HepG2 (cell line): Measurements from ENCODE around the gene OSBPL1A. TPM values are rescaled to one million over a fixed set of nuclear protein-coding genes. Genes with fewer than 3 reads are reported as not detected.

Experiments
- ATAC-seq: fragments of 200-7000 bp; cut with Tn5 transposase; 3 replicates; pipeline ENCODE4 v1.9.1; 2020; ENCODE audit warnings: mild to moderate bottlenecking, moderate library complexity
- BruUV-seq: library from RNA; stranded (reverse); fragments of 400-500 nt; replicated peaks from 2 replicates; lab custom pipeline; 2021; lab: Mats Ljungman, UMichigan
- CTCF ChIA-PET: fragments of 300-600 bp; formaldehyde crosslinking; extraction: SDS; loops from one replicate; lab custom pipeline; 2021; ENCODE audit warnings: low total read pairs, inconsistent platforms, low intra/inter-chr PET ratio; lab: Yijun Ruan, JAX
- POLR2A ChIA-PET: fragments of 350-600 bp; sonication (Branson Sonifier 250); formaldehyde crosslinking; loops from one replicate; lab custom pipeline; 2020; ENCODE audit warnings: antibody characterized with exemption, inconsistent platforms; lab: Yijun Ruan, JAX
- DNase-seq: peaks from one replicate; pipeline ENCODE4 v3.0.0-alpha.2; 2015; ENCODE audit warnings: low spot score
- FAIRE-seq: peaks from 3 replicates; lab custom pipeline; 2011; peaks lifted over from hg19 to GRCh38; lab: Jason Lieb, UNC
- H2AFZ ChIP-seq: one replicate; pipeline ENCODE4 v1.6.1; 2011; ENCODE audit warnings: low read length, inconsistent platforms
- H3K27ac ChIP-seq: fragments of 300-600 bp; 3 replicates; pipeline ENCODE4 v1.8.0; 2011; ENCODE audit warnings: mixed run types, mild to moderate bottlenecking, mixed read lengths, low read length, inconsistent platforms; ENCODE audit not compliant: insufficient read depth; ENCODE audit errors: extremely low read length
- H3K27me3 ChIP-seq, 2 experiments: fragments of 200-600 bp in 1 of 2; 2 replicates in 1 of 2; 3 replicates in 1 of 2; pipeline versions ENCODE4 v1.6.0 to v1.8.0; 2011; ENCODE audit warnings: low read length in 2 of 2, mild to moderate bottlenecking in 2 of 2, moderate library complexity in 2 of 2, inconsistent platforms in 1 of 2; ENCODE audit not compliant: insufficient read depth in 2 of 2, control insufficient read depth in 1 of 2
- H3K36me3 ChIP-seq, 2 experiments: fragments of 200-600 bp in 1 of 2; replicated peaks in 1 of 2; 2 replicates in 1 of 2; 3 replicates in 1 of 2; pipeline versions ENCODE4 v1.5.1 to v1.8.0; 2011; ENCODE audit warnings: low read length in 2 of 2, inconsistent platforms in 1 of 2; ENCODE audit not compliant: insufficient read depth in 2 of 2, control insufficient read depth in 1 of 2
- H3K4me1 ChIP-seq: 2 replicates; pipeline ENCODE4 v1.5.1; 2012; ENCODE audit warnings: low read length, inconsistent platforms; ENCODE audit not compliant: insufficient read depth
- H3K4me2 ChIP-seq: 2 replicates; pipeline ENCODE4 v1.6.0; 2011; ENCODE audit warnings: low read depth, low read length, inconsistent platforms
- H3K4me3 ChIP-seq, 3 experiments: fragments of 200-600 bp in 1 of 3; sonication (generic), shearing (Covaris generic) in 1 of 3; replicated peaks in 1 of 3; 2 replicates each; pipeline ENCODE4 v1.5.1; 2011 to 2016; ENCODE audit warnings: low read length in 3 of 3, inconsistent platforms in 2 of 3, low read depth in 2 of 3, mild to moderate bottlenecking in 2 of 3, control low read depth in 1 of 3, mixed read lengths in 1 of 3; ENCODE audit not compliant: insufficient read depth in 1 of 3
- H3K79me2 ChIP-seq: one replicate; pipeline ENCODE4 v1.6.1; 2011; ENCODE audit warnings: low read length, inconsistent platforms; ENCODE audit not compliant: insufficient read depth
- H3K9ac ChIP-seq: 2 replicates; pipeline ENCODE4 v1.6.0; 2011; ENCODE audit warnings: mild to moderate bottlenecking, low read depth, low read length, inconsistent platforms; ENCODE audit not compliant: insufficient read depth
- H3K9me3 ChIP-seq: 2 replicates; pipeline ENCODE4 v1.5.1; 2012; ENCODE audit warnings: mild to moderate bottlenecking, low read length
- H4K20me1 ChIP-seq: 2 replicates; pipeline ENCODE4 v1.6.0; 2011; ENCODE audit warnings: inconsistent platforms, mild to moderate bottlenecking, low read length, moderate library complexity; ENCODE audit not compliant: insufficient read depth
- CEBPB ChIP-seq: IDR thresholded peaks from 2 replicates; pipeline ENCODE4 v1.6.1; 2011; ENCODE audit warnings: low read depth, low read length, improper control_type of control experiment, borderline replicate concordance
- KDM3A ChIP-seq: IDR thresholded peaks from 2 replicates; pipeline ENCODE4 v1.6.1; 2018; ENCODE audit warnings: low read depth, missing compliant biosample characterization
- POLR2A ChIP-seq, 2 experiments: IDR thresholded peaks; 2 replicates each; pipeline ENCODE4 v1.6.1; 2011; ENCODE audit warnings: low read depth in 2 of 2, low read length in 2 of 2, mild to moderate bottlenecking in 1 of 2, moderate library complexity in 1 of 2; ENCODE audit not compliant: insufficient read depth in 1 of 2
- POLR2G ChIP-seq: fragments of 200-400 bp; formaldehyde crosslinking; IDR thresholded peaks from 2 replicates; pipeline ENCODE4 v1.6.1; 2018; ENCODE audit warnings: mild to moderate bottlenecking, low read depth, low read length, moderate library complexity
- ZNF232 ChIP-seq: sonication (generic); formaldehyde crosslinking; IDR thresholded peaks from 2 replicates; pipeline ENCODE4 v1.4.0; 2020; ENCODE audit warnings: missing genetic modification reagents, borderline replicate concordance
- ZNF317 ChIP-seq: sonication (generic); formaldehyde crosslinking; IDR thresholded peaks from 2 replicates; pipeline ENCODE4 v1.5.0; 2020; ENCODE audit warnings: mild to moderate bottlenecking, missing genetic modification reagents
- WGBS: methylation state at CpG from one replicate; pipeline ENCODE4 v1.1.6; 2017; ENCODE audit warnings: low lambda C conversion rate; 5-methylcytosine and 5-hydroxymethylcytosine counted together
- in situ Hi-C: cut with HindIII; loops from 2 replicates; pipeline ENCODE4 v1.10.0; 2017; ENCODE audit warnings: low pct_unique_long_range_greater_than_20kb; ENCODE audit not compliant: extremely low pct_ligation_motif_present
- intact Hi-C: fragments of 100-400 bp; cut with micrococcal nuclease; formaldehyde crosslinking; loops from one replicate; pipeline ENCODE4 v1.10.0; 2022; ENCODE audit not compliant: unreplicated experiment
- polyA plus RNA-seq, 8 experiments: library from polyadenylated mRNA; depleted of rRNA in 3 of 8; stranded (reverse) in 7 of 8; unstranded in 1 of 8; fragments of >200 nt; fragmentation: Illumina TruSeq in 4 of 8; extraction: Trizol in 4 of 8; gene quantifications; 2 replicates each; pipeline versions ENCODE4 v1.2.1 to v1.2.3, GENCODE V29; 2011 to 2016; ENCODE audit warnings: low read depth in 4 of 8, missing spikeins in 1 of 8, mixed read lengths in 1 of 8; ENCODE audit not compliant: insufficient read depth in 1 of 8
- total RNA-seq, 5 experiments: library from RNA; depleted of rRNA; stranded (reverse); fragments of >200 nt; fragmentation: Illumina TruSeq; extraction: Trizol; gene quantifications; 2 replicates each; pipeline ENCODE4 v1.2.3, GENCODE V29; 2016; ENCODE audit warnings: low read depth in 1 of 5
- TF ChIP-seq, protein P1 (sequence below): sonication (generic); formaldehyde crosslinking; IDR thresholded peaks from 2 replicates; pipeline ENCODE4 v1.4.0; 2020; ENCODE audit warnings: missing genetic modification reagents, borderline replicate concordance
- TF ChIP-seq, protein P2 (sequence below): sonication (generic); formaldehyde crosslinking; IDR thresholded peaks from 2 replicates; pipeline ENCODE4 v1.5.0; 2020; ENCODE audit warnings: missing genetic modification reagents, mild to moderate bottlenecking, borderline replicate concordance

The OSBPL1A gene
- total and polyA plus RNA-seq, 2 of the 13 experiments (the other 11 are each of a cell fraction or from before 2014, with no cell fraction given), result 0.02 TPM; not detected in 1

DNA sequence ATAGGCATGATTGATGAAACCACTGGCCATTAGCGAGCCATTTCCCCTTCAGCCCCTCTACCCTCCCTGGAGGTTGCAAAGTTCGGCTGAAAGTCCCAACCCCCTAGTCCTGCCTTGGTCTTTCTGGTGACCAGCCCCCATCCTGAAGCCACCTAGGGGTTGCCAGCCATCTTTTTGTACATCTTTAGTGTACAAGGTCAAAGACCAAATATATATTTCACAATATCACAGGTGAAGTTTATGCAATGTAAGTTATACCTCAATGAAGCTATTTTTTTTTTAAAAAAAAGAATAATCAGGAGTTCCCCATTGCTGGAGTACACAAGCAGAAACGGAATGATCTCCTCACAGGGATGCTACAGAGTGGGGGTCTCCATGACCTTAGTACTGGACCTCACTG is 31.3 kb downstream of the OSBPL1A start:
- H3K79me2 ChIP-seq, result no peaks in the 10 kb centered on the region
- ChIA-PET CTCF (no interaction called here), POLR2A (no interaction called here)
- no peaks in the 10 kb centered on the region for H3K4me1 ChIP-seq
- TF ChIP-seq KDM3A (CRISPR knock-in tag) (no peak), CEBPB (peak; percentile 52; the same call in 1 of the 2 replicates)
- no peak overlapping the region for H3K9ac ChIP-seq
- 0 out of 5 replicates have a peak, but pooled peaks cover 0 to 2% of the 10 kb centered on the region in 2 experiments for H3K27me3 ChIP-seq
- H3K36me3 ChIP-seq, result no peaks in the 10 kb centered on the region
- H2AFZ ChIP-seq, result no peak overlapping the region
- H4K20me1 ChIP-seq, result no peaks in the 10 kb centered on the region
- ATAC-seq (no peak), DNase-seq (no peak), FAIRE-seq (no peak)
- intact Hi-C loops (no loop called here), in situ Hi-C loops (loop anchor here (10.0 to 25.0 kb wide), 2 partner anchors 118 to 371 kb away; no protein-coding TSS in a partner anchor)
- no peak overlapping the region for H3K4me3 ChIP-seq
- H3K27ac ChIP-seq, result no peak overlapping the region
- H3K4me2 ChIP-seq, result no peak overlapping the region
- no TSS peak for BruUV-seq
- no peaks in the 10 kb centered on the region for H3K9me3 ChIP-seq
- 33% methylated on average over 3 of the region's 3 CpGs for WGBS

DNA sequence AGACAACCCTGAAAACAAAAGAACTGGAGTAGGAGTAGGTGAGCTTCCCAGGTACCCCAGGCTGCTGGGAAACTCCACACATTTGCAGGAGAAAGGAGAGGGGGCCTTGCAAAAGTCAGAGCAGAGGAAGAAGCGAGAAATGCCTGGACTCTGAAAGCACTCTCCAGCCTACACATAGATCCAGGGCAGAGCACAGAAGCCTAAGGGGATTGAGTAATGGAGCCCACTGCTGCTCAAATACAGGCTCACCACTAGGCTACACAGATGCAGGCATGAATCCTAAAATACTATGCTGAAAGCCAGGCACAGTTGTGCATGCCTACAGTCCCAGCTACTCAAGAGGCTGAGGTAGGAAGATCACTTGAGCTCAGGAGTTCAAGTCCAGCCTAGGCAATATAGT is 33.4 kb downstream of the OSBPL1A start:
- intact Hi-C loops, result no loop called here
- no peaks in the 10 kb centered on the region for H4K20me1 ChIP-seq
- FAIRE-seq, result no peak
- peak; percentile 42; the same call in 1 of the 3 replicates for ATAC-seq
- no peak overlapping the region for H3K27ac ChIP-seq
- H3K4me2 ChIP-seq, result no peak overlapping the region
- H3K9me3 ChIP-seq, result no peaks in the 10 kb centered on the region
- 0% methylated on average over 1 of the region's 1 CpG for WGBS
- no peaks in the 10 kb centered on the region for H3K79me2 ChIP-seq
- no peaks in the 10 kb centered on the region for H3K4me1 ChIP-seq
- no peak overlapping the region for H3K4me3 ChIP-seq
- H3K36me3 ChIP-seq, result no peaks in the 10 kb centered on the region
- BruUV-seq, result no TSS peak
- H3K9ac ChIP-seq, result no peak overlapping the region
- CTCF ChIA-PET, result no interaction called here
- no peak overlapping the region for H2AFZ ChIP-seq
- TF ChIP-seq POLR2A (IDR thresholded peaks at IDR 0.05; ENCODE audit: insufficient read depth in 1 of 2, low read depth in 2 of 2, low read length in 2 of 2), result no peak
- no peak for TF ChIP-seq ZNF232 (CRISPR knock-in tag)
- TF ChIP-seq ZNF317, result no peak
- TF ChIP-seq, protein P1, sequence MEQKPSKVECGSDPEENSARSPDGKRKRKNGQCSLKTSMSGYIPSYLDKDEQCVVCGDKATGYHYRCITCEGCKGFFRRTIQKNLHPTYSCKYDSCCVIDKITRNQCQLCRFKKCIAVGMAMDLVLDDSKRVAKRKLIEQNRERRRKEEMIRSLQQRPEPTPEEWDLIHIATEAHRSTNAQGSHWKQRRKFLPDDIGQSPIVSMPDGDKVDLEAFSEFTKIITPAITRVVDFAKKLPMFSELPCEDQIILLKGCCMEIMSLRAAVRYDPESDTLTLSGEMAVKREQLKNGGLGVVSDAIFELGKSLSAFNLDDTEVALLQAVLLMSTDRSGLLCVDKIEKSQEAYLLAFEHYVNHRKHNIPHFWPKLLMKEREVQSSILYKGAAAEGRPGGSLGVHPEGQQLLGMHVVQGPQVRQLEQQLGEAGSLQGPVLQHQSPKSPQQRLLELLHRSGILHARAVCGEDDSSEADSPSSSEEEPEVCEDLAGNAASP (CRISPR knock-in tag), result no peak
- no peak for TF ChIP-seq POLR2G
- TF ChIP-seq, protein P2, sequence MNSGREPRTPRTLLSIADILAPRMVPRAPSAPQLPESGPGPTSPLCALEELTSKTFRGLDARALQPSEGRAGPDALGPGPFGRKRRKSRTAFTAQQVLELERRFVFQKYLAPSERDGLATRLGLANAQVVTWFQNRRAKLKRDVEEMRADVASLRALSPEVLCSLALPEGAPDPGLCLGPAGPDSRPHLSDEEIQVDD (CRISPR knock-in tag), result no peak
- DNase-seq, result no peak
- in situ Hi-C loops, result loop anchor here (10.0 to 25.0 kb wide), 2 partner anchors 121 to 373 kb away; no protein-coding TSS in a partner anchor
- H3K27me3 ChIP-seq, result no peaks in the 10 kb centered on the region
- POLR2A ChIA-PET, result no interaction called here
